Mammary epithelial cell (primary cell): Measurements from ENCODE around the gene TFCP2.

Experiments
- EZH2 ChIP-seq: IDR thresholded peaks from 2 replicates; pipeline ENCODE4 v1.6.1; 2012; ENCODE audit warnings: low read length, inconsistent platforms, borderline replicate concordance
- TF ChIP-seq, protein P1 (sequence below), 2 donors: IDR thresholded peaks in 1 of 2; conservative IDR thresholded peaks in 1 of 2; 2 replicates each; pipeline ENCODE4 v1.5.1; 2011 to 2012; ENCODE audit warnings: inconsistent platforms in 2 of 2, low read length in 2 of 2, mild to moderate bottlenecking in 2 of 2, control low read depth in 1 of 2, low read depth in 1 of 2; ENCODE audit not compliant: insufficient read depth in 1 of 2; ENCODE audit errors: extremely low read depth in 1 of 2

DNA sequence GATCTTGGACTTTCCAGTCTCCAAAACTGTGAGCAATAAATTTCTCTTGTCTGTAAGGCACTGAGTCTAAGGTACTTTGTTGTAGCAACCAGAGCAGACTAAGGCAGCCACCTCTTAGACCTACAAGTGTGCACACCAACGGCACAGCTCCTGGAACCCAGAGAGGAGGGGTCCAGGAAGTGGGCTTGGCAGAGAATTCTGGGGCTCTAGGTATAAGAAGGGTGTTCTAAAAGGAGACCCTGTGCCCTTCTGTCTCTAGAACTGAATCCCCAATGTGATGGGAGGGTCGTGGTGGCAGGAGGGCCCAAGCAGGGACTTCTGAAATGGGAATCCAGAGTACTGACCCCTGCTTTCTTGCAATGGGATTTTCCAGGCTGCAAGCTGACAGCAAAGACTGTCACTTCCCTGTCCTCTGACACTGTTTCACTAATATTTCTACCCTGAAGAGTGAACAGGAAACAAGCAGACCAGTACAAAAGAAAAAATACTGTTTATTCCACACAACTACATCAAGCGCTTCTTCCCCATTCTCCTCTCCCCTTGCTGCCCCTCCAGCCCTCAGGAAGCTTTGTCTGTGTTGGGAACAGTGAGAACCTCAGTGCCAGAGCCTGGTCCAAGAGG is 13.6 kb upstream of the TFCP2 start:
- TF ChIP-seq EZH2, result no peak
- TF ChIP-seq, protein P1, sequence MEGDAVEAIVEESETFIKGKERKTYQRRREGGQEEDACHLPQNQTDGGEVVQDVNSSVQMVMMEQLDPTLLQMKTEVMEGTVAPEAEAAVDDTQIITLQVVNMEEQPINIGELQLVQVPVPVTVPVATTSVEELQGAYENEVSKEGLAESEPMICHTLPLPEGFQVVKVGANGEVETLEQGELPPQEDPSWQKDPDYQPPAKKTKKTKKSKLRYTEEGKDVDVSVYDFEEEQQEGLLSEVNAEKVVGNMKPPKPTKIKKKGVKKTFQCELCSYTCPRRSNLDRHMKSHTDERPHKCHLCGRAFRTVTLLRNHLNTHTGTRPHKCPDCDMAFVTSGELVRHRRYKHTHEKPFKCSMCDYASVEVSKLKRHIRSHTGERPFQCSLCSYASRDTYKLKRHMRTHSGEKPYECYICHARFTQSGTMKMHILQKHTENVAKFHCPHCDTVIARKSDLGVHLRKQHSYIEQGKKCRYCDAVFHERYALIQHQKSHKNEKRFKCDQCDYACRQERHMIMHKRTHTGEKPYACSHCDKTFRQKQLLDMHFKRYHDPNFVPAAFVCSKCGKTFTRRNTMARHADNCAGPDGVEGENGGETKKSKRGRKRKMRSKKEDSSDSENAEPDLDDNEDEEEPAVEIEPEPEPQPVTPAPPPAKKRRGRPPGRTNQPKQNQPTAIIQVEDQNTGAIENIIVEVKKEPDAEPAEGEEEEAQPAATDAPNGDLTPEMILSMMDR (conservative IDR thresholded peaks at IDR 0.05 in 1 of 2, IDR thresholded peaks at IDR 0.05 in 1 of 2; ENCODE audit: extremely low read depth in 1 of 2, insufficient read depth in 1 of 2, low read depth in 1 of 2, low read length in 2 of 2), result no peak
